ENCODE measurements around the gene NTHL1. TPM values are rescaled to one million over a fixed set of nuclear protein-coding genes. Genes with fewer than 3 reads are reported as not detected.

The NTHL1 gene
- 10 to 100 TPM in 1 of 2 donors, 1 to 10 TPM in 1; 7.7 to 13.4 TPM for total RNA-seq

DNA sequence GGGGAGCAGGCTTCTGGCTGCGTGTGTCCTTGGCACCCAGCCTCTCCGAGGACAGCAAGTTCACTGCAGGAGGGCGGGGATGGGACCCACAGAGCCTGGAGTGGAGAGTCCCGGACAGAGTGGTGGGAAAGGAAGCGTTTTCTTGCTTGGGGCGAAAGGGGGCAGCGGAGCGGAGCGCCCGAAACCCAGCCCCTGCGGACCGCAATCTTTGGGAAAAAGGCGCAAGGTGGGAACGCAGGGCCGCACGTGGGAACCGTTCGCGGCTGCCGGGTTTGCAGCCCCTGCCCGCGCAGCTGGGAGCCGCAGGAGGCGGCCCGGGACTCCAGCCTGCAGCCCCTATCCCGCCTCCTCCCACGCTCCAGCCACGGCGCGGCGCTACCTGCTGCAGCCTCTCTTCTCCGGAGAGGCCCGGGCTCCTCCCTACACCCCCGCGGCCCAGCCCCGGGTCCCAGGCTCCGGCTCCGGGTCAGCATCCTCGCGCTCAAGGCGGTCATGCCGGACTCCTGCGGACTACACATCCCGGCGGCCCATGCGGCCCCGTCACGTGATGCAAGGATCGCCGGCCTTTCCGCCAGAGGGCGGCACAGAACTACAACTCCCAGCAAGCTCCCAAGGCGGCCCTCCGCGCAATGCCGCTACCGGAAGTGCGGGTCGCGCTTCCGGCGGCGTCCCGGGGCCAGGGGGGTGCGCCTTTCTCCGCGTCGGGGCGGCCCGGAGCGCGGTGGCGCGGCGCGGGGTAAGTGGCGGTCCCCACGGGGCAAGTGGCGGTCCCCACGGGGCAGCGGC, at the start of gene NTHL1, which contains the start of gene TSC2:
NTHL1 (minus strand) TSS at position 505 of the 786 bp plus-strand sequence; CDS start at position 494, 11 bp downstream.
TSC2 (plus strand) TSS at position 656 of the 786 bp plus-strand sequence. CDS start 631 bp downstream, outside the sequence.
- Histone ChIP-seq H3K4me3 (peak within 1 kb of the TSS; percentile 86), H3K4me1 (ENCODE audit: control insufficient read depth in 1 of 2, low read depth in 2 of 2) (peaks cover 14 to 40% of the 10 kb centered on the region in 2 donors), H3K27ac (peak within 1 kb of the TSS; percentile 54 to 58), H3K36me3 (peaks cover 6% of the 10 kb centered on the region), H3K9me3 (no peaks in the 10 kb centered on the region), H3K27me3 (replicated peaks; ENCODE audit: insufficient read depth) (no peaks in the 10 kb centered on the region)
- DNase-seq (ENCODE audit: low spot score) (peak; percentile 79), ATAC-seq (ENCODE audit: insufficient number of reproducible peaks, low FRiP score, low read depth) (peak; percentile 90)
- TF ChIP-seq, protein P1, sequence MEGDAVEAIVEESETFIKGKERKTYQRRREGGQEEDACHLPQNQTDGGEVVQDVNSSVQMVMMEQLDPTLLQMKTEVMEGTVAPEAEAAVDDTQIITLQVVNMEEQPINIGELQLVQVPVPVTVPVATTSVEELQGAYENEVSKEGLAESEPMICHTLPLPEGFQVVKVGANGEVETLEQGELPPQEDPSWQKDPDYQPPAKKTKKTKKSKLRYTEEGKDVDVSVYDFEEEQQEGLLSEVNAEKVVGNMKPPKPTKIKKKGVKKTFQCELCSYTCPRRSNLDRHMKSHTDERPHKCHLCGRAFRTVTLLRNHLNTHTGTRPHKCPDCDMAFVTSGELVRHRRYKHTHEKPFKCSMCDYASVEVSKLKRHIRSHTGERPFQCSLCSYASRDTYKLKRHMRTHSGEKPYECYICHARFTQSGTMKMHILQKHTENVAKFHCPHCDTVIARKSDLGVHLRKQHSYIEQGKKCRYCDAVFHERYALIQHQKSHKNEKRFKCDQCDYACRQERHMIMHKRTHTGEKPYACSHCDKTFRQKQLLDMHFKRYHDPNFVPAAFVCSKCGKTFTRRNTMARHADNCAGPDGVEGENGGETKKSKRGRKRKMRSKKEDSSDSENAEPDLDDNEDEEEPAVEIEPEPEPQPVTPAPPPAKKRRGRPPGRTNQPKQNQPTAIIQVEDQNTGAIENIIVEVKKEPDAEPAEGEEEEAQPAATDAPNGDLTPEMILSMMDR (IDR thresholded peaks at IDR 0.05): peak; percentile 31

DNA sequence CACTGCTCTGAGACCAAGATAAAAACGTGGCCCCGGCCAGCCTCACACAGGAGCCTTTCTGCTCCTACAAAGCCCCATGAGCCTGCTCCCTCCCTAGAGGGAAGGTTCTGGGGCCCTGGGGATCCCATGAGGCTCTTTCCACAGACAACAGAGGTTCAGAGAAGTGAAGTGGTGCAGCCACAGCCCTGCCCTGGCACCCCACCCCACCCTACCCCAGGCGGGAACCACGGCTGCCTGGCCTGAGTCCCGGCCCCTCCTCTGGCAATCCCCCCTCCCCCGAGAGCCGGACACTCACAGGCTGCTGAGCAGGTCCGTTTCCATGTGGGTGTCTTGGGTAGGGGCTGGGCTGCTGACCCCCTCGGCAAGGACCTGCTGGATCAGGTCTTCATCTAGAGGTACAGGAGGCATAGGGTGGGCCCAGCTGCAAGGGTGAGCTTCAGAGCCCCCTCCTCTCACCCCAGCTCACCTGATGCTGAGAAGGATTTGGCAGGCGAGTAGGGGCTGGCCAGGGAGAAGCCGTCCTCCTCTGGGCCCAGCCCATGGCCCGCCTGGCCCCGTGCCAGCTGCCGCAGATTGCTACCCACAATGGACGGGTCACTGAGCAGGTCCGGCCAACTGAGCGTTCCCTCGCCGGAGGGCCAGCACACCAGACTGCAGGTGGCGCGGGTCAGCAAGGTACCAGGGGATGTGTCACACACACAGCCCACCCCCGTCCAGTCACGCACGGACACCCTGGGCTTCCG, 49.4 kb upstream of the NTHL1 start:
- TF ChIP-seq, protein P1 (IDR thresholded peaks at IDR 0.05): no peak
- H3K27ac ChIP-seq: no peak overlapping the region

DNA sequence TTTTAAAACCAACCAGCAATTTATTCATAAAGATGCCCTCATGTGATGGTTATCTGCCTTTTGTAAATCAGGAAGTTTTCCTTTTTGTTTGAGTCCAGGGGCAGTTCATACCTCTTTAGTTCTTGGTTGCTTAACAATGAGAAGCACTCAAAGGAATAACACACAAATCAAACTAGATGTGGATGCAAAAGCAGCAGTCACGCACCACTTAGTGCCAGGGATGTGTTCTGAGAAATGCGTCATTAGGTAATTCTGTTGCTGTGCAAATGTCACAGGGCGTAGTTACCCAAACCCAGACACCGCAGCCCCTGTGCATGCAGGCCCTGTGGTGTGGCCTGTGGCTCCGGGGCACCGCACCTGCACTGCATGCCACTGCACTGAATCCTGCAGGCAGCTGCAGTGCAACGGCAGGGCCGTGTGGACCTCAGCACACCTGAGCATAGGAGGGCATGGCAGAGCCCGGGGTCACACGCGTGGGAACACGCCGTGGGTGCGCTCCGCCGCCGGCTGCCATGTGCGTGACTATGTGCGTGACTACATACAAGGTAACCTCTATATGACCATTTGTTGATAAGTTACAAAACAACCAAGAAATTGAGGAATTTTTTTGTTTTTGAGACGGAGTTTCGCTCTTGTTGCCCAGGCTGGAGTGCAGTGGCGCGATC, 48.4 kb upstream of the NTHL1 start:
- no peak overlapping the region for H3K27ac ChIP-seq
- DNase-seq (ENCODE audit: low spot score) (no peak), ATAC-seq (ENCODE audit: insufficient number of reproducible peaks, low FRiP score, low read depth) (no peak)
- no peaks in the 10 kb centered on the region for H3K9me3 ChIP-seq
- TF ChIP-seq, protein P1 (IDR thresholded peaks at IDR 0.05): no peak
- peaks cover 85% of the 10 kb centered on the region for H3K36me3 ChIP-seq
- no peaks in the 10 kb centered on the region for H3K4me1 ChIP-seq (ENCODE audit: control insufficient read depth in 1 of 2, low read depth in 2 of 2)
- H3K27me3 ChIP-seq (replicated peaks; ENCODE audit: insufficient read depth): no peaks in the 10 kb centered on the region
- no peak overlapping the region for H3K4me3 ChIP-seq

More for the DNA sequence above, 49.4 kb upstream of the NTHL1 start:
- Histone ChIP-seq H3K36me3 (peaks cover 87% of the 10 kb centered on the region), H3K27me3 (replicated peaks; ENCODE audit: insufficient read depth) (no peaks in the 10 kb centered on the region), H3K9me3 (no peaks in the 10 kb centered on the region), H3K4me1 (ENCODE audit: control insufficient read depth in 1 of 2, low read depth in 2 of 2) (no peaks in the 10 kb centered on the region), H3K4me3 (no peak overlapping the region)
- DNase-seq (ENCODE audit: low spot score): no peak
- ATAC-seq (ENCODE audit: insufficient number of reproducible peaks, low FRiP score, low read depth): no peak

DNA sequence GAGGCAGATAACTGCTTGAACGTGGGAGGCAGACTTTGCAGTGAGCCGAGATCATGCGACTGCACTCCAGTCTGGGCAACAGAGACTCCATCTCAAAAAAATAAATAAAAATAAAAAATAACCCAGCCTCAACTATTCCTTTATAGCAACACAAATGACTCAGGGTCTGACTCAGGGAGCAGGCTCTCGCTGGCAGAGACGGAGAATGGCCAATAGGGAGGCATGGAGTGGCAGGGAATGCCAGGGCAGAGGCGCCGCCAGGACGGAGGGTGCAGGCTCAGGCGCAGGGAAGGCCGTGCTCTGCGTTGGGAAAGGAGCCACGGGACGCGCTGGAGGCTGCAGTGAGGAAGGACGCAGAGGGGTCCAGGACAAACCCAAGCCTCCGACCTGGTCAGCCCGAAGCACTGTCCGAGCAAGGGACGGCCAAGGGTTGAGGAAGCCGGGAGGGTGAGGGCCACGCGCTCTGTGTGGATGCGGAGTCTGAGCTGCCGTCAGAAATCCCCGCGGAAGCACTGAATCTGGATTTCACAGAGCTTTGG, 47.8 kb upstream of the NTHL1 start:
- no peaks in the 10 kb centered on the region for H3K27me3 ChIP-seq (replicated peaks; ENCODE audit: insufficient read depth)
- no peaks in the 10 kb centered on the region for H3K9me3 ChIP-seq
- H3K36me3 ChIP-seq: peaks cover 84% of the 10 kb centered on the region
- DNase-seq (ENCODE audit: low spot score) (no peak), ATAC-seq (ENCODE audit: insufficient number of reproducible peaks, low FRiP score, low read depth) (peak; percentile 72)
- TF ChIP-seq, protein P1 (IDR thresholded peaks at IDR 0.05): no peak
- no peak overlapping the region for H3K4me3 ChIP-seq
- H3K4me1 ChIP-seq (ENCODE audit: control insufficient read depth in 1 of 2, low read depth in 2 of 2): no peaks in the 10 kb centered on the region
- peak overlapping the region in 1 of 2 donors; percentile 68 for H3K27ac ChIP-seq

All from thoracic aorta (tissue), 2 donors.